ENCODE data around the gene ZNF530. TPM values are rescaled to one million over a fixed set of nuclear protein-coding genes. Genes with fewer than 3 reads are reported as not detected.

The ZNF530 gene
- total and polyA plus RNA-seq, 2 experiments from 2014 or later, result 3.3 to 11.2 TPM

- Histone ChIP-seq H3K9me2 (ENCODE audit: insufficient read depth) (peaks cover 29% of the 10 kb centered on the region), H2AFZ (peak within 1 kb of the TSS; percentile 93), H3K36me3 (ENCODE audit: insufficient read depth) (peaks cover 36% of the 10 kb centered on the region), H3F3A (replicated peaks; ENCODE audit: low read depth) (no peaks in the 10 kb centered on the region), H3K79me2 (replicated peaks; ENCODE audit: insufficient read depth) (peaks cover 50% of the 10 kb centered on the region), H4K20me1 (replicated peaks; ENCODE audit: insufficient read depth) (no peaks in the 10 kb centered on the region; the same call in 1 of the 2 replicates), H3K27ac (ENCODE audit: low read depth) (peak within 1 kb of the TSS; percentile 66; the same call in 1 of the 2 replicates), H3K4me3 (peak within 1 kb of the TSS; percentile 100), H3K4me1 (ENCODE audit: insufficient read depth) (0 out of 2 replicates have a peak, but pooled peaks cover 3% of the 10 kb centered on the region), H3K27me3 (ENCODE audit: insufficient read depth) (no peaks in the 10 kb centered on the region), H3K4me2 (peak within 1 kb of the TSS; percentile 97)
- Mint-ChIP-seq H3K27ac (peak within 1 kb of the TSS; percentile 89), H3K36me3 (ENCODE audit: low read depth) (peaks cover 52% of the 10 kb centered on the region), H3K27me3 (ENCODE audit: insufficient read depth, low read depth, poor library complexity) (peaks cover 20% of the 10 kb centered on the region), H3K4me1 (peaks cover 8% of the 10 kb centered on the region; the same call in 1 of the 3 replicates), H3K9me3 (peaks cover 55% of the 10 kb centered on the region), H3K4me3 (peak within 1 kb of the TSS; percentile 95)
- DNase-seq (ENCODE audit: low spot score) (peak; percentile 97), ATAC-seq (peak; percentile 99)
- TF ChIP-seq CREB1 (CRISPR knock-in tag; IDR thresholded peaks at IDR 0.05; ENCODE audit: low read depth) (peak; percentile 61; the same call in 1 of the 2 replicates), ETS1 (IDR thresholded peaks at IDR 0.05) (peak; percentile 91), ZNF462 (CRISPR knock-in tag; IDR thresholded peaks at IDR 0.05) (no peak), STAT1 (IDR thresholded peaks at IDR 0.05; ENCODE audit: unreplicated experiment) (no peak), ZNF331 (CRISPR knock-in tag; IDR thresholded peaks at IDR 0.05; ENCODE audit: low read depth) (no peak), POLR2AphosphoS5 (IDR thresholded peaks at IDR 0.05; ENCODE audit: low read depth) (peak; percentile 85), EZH2 (IDR thresholded peaks at IDR 0.05; ENCODE audit: low read depth, unreplicated experiment) (no peak), JUNB (IDR thresholded peaks at IDR 0.05; ENCODE audit: unreplicated experiment) (no peak), CTCF (conservative IDR thresholded peaks at IDR 0.05; ENCODE audit: low read depth in 2 of 2) (no peak), EZH2phosphoT487 (IDR thresholded peaks at IDR 0.05; ENCODE audit: unreplicated experiment) (no peak), NANOG (IDR thresholded peaks at IDR 0.05; ENCODE audit: borderline replicate concordance) (no peak)
Measured at GRCh38 chr19:57613941-57614743, 14.5 kb downstream of the ZNF530 start, which contains the start of gene ZNF134. Gene ZNF134, plus strand, starts transcription at chr19:57614242. Its CDS starts 5,227 bp downstream, at chr19:57619469.

All from GM23338 (cell line).